SK-N-SH (cell line): ENCODE measurements around the gene NEURL2. TPM values are rescaled to one million over a fixed set of nuclear protein-coding genes. Genes with fewer than 3 reads are reported as not detected.
A peak's percentile ranks its signal among the peaks of the same experiment; 100 is the strongest.

Source experiments
- CTCF ChIA-PET: fragments of 300-600, 350-600 bp; formaldehyde crosslinking; extraction: SDS; loops from one replicate; lab custom pipeline; 2021; lab: Yijun Ruan, JAX
- POLR2A ChIA-PET: fragments of 350-600 bp; sonication (Branson Sonifier 250); formaldehyde crosslinking; extraction: SDS; loops from one replicate; lab custom pipeline; 2020; ENCODE audit warnings: antibody characterized with exemption, inconsistent platforms; lab: Yijun Ruan, JAX
- DNase-seq: peaks from one replicate; pipeline ENCODE4 v3.0.0; 2012
- H2AFZ ChIP-seq: fragments of 200-600 bp; sonication (generic); 2 replicates; pipeline ENCODE4 v1.8.1; 2016; ENCODE audit warnings: antibody characterized with exemption, mild to moderate bottlenecking, low read depth
- H3F3A ChIP-seq: fragments of 200-600 bp; sonication (generic); replicated peaks from 2 replicates; pipeline ENCODE3; 2016; ENCODE audit warnings: antibody characterized with exemption, mild to moderate bottlenecking; ENCODE audit not compliant: insufficient read depth
- H3K27ac ChIP-seq, 2 experiments: fragments of 200-500 bp in 1 of 2; fragments of 200-600 bp in 1 of 2; sonication (Bioruptor generic) in 1 of 2; sonication (generic), shearing (Covaris generic) in 1 of 2; 2 replicates each; pipeline versions ENCODE4 v1.5.1 to v1.6.1; 2014 to 2016; ENCODE audit warnings: low read depth in 2 of 2, inconsistent platforms in 1 of 2, low read length in 1 of 2, mild to moderate bottlenecking in 1 of 2, mixed read lengths in 1 of 2
- H3K27me3 ChIP-seq: fragments of 200-600 bp; sonication (generic), shearing (Covaris generic); 2 replicates; pipeline ENCODE4 v1.6.1; 2016; ENCODE audit warnings: mixed run types; ENCODE audit not compliant: insufficient read depth
- H3K36me3 ChIP-seq, 2 experiments: fragments of 200-500 bp in 1 of 2; fragments of 200-600 bp in 1 of 2; sonication (Bioruptor generic) in 1 of 2; sonication (generic) in 1 of 2; replicated peaks in 1 of 2; 2 replicates each; pipeline versions ENCODE3 to v1.5.1; 2014 to 2016; ENCODE audit warnings: low read length in 1 of 2, mild to moderate bottlenecking in 1 of 2; ENCODE audit not compliant: insufficient read depth in 2 of 2, control insufficient read depth in 1 of 2
- H3K4me1 ChIP-seq, 2 experiments: fragments of 200-500 bp in 1 of 2; fragments of 200-600 bp in 1 of 2; sonication (Bioruptor generic) in 1 of 2; sonication (generic), shearing (Covaris generic) in 1 of 2; 2 replicates each; pipeline versions ENCODE4 v1.5.1 to v1.6.1; 2014 to 2016; ENCODE audit warnings: low read depth in 1 of 2, low read length in 1 of 2, mixed run types in 1 of 2; ENCODE audit not compliant: insufficient read depth in 2 of 2, control insufficient read depth in 1 of 2
- H3K4me2 ChIP-seq: fragments of 200-600 bp; sonication (generic), shearing (Covaris generic); 2 replicates; pipeline ENCODE4 v1.6.1; 2017; ENCODE audit warnings: mixed run types
- H3K4me3 ChIP-seq, 2 experiments: fragments of 200-500 bp in 1 of 2; fragments of 200-600 bp in 1 of 2; sonication (Bioruptor generic) in 1 of 2; sonication (generic), shearing (Covaris generic) in 1 of 2; 2 replicates each; pipeline versions ENCODE4 v1.5.1 to v1.8.1; 2014 to 2016; ENCODE audit warnings: low read depth in 2 of 2, inconsistent platforms in 1 of 2, low read length in 1 of 2, mild to moderate bottlenecking in 1 of 2, mixed read lengths in 1 of 2, moderate library complexity in 1 of 2
- H3K79me2 ChIP-seq: fragments of 200-600 bp; sonication (generic); 2 replicates; pipeline ENCODE4 v1.8.1; 2017; ENCODE audit warnings: mild to moderate bottlenecking; ENCODE audit not compliant: insufficient read depth
- H3K9ac ChIP-seq: fragments of 200-600 bp; sonication (generic); 2 replicates; pipeline ENCODE4 v1.6.1; 2017; ENCODE audit warnings: mixed run types
- H3K9me2 ChIP-seq: fragments of 200-600 bp; sonication (generic); 2 replicates; pipeline ENCODE4 v1.6.1; 2017; ENCODE audit warnings: mixed run types
- H3K9me3 ChIP-seq: fragments of 200-600 bp; sonication (generic); 2 replicates; pipeline ENCODE4 v1.6.1; 2017; ENCODE audit warnings: mixed run types, mild to moderate bottlenecking, moderate library complexity
- H4K20me1 ChIP-seq: fragments of 200-600 bp; sonication (generic); 2 replicates; pipeline ENCODE4 v1.6.1; 2017; ENCODE audit warnings: mild to moderate bottlenecking, mixed run types; ENCODE audit not compliant: insufficient read depth
- ELF1 ChIP-seq: IDR thresholded peaks from 2 replicates; pipeline ENCODE4 v1.4.0; 2012
- MXI1 ChIP-seq: IDR thresholded peaks from 2 replicates; pipeline ENCODE4 v1.6.1; 2012; ENCODE audit warnings: mild to moderate bottlenecking, low read depth, low read length, improper control_type of control experiment
- POLR2AphosphoS5 ChIP-seq: IDR thresholded peaks from 2 replicates; pipeline ENCODE4 v1.6.1; 2012; ENCODE audit warnings: low read depth, low read length
- RAD21 ChIP-seq: IDR thresholded peaks from 2 replicates; pipeline ENCODE4 v1.6.1; 2012; ENCODE audit warnings: mild to moderate bottlenecking, low read length
- RFX5 ChIP-seq: IDR thresholded peaks from 2 replicates; pipeline ENCODE4 v1.6.1; 2012; ENCODE audit warnings: mild to moderate bottlenecking, improper control_type of control experiment, low read length
- RXRA ChIP-seq: IDR thresholded peaks from 2 replicates; pipeline ENCODE4 v1.4.0; 2012; ENCODE audit warnings: low read depth, mild to moderate bottlenecking, borderline replicate concordance
- SMC3 ChIP-seq: IDR thresholded peaks from 2 replicates; pipeline ENCODE4 v1.6.1; 2012; ENCODE audit warnings: low read depth, low read length, improper control_type of control experiment
- WGBS: methylation state at CpG from one replicate; pipeline ENCODE4 v1.1.6; 2017; ENCODE audit warnings: low lambda C conversion rate; 5-methylcytosine and 5-hydroxymethylcytosine counted together
- polyA plus RNA-seq, 3 experiments: library from polyadenylated mRNA; depleted of rRNA; stranded (reverse); fragments of >200 nt; gene quantifications; 2 replicates each; pipeline ENCODE4 v1.2.3, GENCODE V29; 2012
- TF ChIP-seq, protein P1 (sequence below): fragments of 200-600 bp; sonication (generic); IDR thresholded peaks from 2 replicates; pipeline ENCODE4 v1.6.1; 2017; ENCODE audit warnings: antibody characterized with exemption, mild to moderate bottlenecking, moderate library complexity

Gene NEURL2
- polyA plus RNA-seq, 1 of the 3 experiments (the other 2 are of a cell fraction): 3.5 TPM

DNA sequence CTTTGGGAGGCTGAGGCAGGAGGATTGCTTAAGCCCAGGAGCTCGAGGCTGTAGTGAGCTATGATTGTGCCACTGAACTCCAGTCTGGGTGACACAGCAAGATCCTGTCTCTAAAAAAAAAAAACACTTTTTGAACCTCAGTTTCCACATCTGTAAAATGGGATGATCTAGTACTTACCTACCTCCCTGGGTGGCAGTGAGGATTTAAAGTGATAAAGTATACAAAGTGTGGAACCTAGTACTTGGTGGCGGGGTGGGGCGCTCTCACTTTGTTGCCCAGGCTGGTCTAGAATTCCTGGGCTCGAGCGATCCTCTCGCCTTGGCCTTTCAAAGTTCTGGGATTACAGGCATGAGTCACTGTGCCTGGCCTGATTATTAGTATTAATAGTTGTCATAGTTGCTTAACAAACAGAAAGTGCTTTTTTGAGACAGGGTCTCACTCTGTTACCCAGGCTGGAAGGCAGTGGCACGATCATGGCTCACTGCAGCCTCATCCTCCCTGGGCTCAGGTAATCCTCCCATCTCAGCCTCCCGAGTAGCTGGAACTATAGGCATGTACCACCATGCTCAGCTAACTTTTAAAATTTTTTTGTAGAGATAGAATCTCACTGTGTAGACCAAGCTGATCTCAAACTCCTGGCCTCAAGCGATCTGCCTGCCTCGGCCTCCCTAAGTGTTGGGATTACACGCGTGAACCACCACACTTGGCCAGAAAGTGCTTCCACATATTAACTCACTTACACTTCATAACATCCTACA, 27.9 kb upstream of the NEURL2 start:
- TF ChIP-seq RFX5 (no peak), RAD21 (no peak)
- TF ChIP-seq, protein P1, sequence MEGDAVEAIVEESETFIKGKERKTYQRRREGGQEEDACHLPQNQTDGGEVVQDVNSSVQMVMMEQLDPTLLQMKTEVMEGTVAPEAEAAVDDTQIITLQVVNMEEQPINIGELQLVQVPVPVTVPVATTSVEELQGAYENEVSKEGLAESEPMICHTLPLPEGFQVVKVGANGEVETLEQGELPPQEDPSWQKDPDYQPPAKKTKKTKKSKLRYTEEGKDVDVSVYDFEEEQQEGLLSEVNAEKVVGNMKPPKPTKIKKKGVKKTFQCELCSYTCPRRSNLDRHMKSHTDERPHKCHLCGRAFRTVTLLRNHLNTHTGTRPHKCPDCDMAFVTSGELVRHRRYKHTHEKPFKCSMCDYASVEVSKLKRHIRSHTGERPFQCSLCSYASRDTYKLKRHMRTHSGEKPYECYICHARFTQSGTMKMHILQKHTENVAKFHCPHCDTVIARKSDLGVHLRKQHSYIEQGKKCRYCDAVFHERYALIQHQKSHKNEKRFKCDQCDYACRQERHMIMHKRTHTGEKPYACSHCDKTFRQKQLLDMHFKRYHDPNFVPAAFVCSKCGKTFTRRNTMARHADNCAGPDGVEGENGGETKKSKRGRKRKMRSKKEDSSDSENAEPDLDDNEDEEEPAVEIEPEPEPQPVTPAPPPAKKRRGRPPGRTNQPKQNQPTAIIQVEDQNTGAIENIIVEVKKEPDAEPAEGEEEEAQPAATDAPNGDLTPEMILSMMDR: no peak
- H3K9me2 ChIP-seq: no peaks in the 10 kb centered on the region
- H3K79me2 ChIP-seq: no peaks in the 10 kb centered on the region
- POLR2A ChIA-PET: interaction anchor here (0.9 to 3.3 kb wide), 4 partner anchors 8 to 15 kb away, joined by 3 to 34 read pairs (median 12); partner anchors contain the start of gene PCIF1
- H3K4me3 ChIP-seq: no peak overlapping the region
- peak overlapping the region; percentile 40 to 71; a peak in 2 of 4 replicates for H3K27ac ChIP-seq
- no peaks in the 10 kb centered on the region for H3K27me3 ChIP-seq
- WGBS: 86% methylated on average over 12 of the region's 12 CpGs
- peaks cover 0 to 12% of the 10 kb centered on the region in 2 experiments; a peak in 1 of 4 replicates for H3K4me1 ChIP-seq
- no peak overlapping the region for H3K9ac ChIP-seq
- H3K9me3 ChIP-seq: no peaks in the 10 kb centered on the region
- H2AFZ ChIP-seq: no peak overlapping the region
- H3F3A ChIP-seq: peaks cover 5% of the 10 kb centered on the region
- CTCF ChIA-PET: interaction anchor here (0.6 to 2.6 kb wide), 7 partner anchors 9 to 50 kb away, joined by 3 to 10 read pairs (median 3); partner anchors contain the start of genes CTSA and NEURL2
- peak overlapping the region; percentile 58 for H3K4me2 ChIP-seq
- DNase-seq: no peak
- H3K36me3 ChIP-seq: no peaks in the 10 kb centered on the region
- no peaks in the 10 kb centered on the region for H4K20me1 ChIP-seq

DNA sequence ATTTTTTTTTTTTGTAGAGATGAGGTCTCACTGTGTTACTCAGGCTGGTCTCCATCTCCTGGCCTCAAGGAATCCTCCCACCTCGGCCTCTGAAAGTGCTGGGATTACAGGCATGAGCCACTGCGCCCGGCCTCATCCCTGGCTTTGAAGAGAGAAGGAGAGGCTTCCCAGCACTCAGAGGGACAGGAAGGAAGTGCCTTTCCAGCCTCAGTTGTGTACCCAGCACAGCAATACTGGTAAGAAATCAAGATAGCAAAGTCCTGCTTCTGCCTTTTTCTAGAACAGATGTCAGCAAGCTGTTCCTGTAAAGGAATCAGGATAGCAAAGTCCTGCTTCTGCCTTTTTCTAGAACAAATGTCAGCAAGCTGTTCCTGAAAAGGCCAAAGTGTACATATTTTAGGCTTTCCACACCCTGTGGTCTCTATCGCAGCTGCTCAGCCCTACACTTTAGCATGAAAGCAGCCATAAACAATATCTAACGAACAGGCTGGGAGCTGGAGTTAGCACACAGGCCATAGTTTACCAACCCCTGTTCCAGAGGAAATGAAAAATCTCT, 27.3 kb upstream of the NEURL2 start:
- H3K9me2 ChIP-seq: no peaks in the 10 kb centered on the region
- no peak overlapping the region for H3K4me2 ChIP-seq
- no peak overlapping the region for H3K27ac ChIP-seq
- peaks cover 5% of the 10 kb centered on the region for H3F3A ChIP-seq
- no peak overlapping the region for H3K9ac ChIP-seq
- H3K79me2 ChIP-seq: no peaks in the 10 kb centered on the region
- DNase-seq: no peak
- peak overlapping the region; percentile 56; the same call in 1 of the 2 replicates for H2AFZ ChIP-seq
- ChIA-PET CTCF (interaction anchor here (0.8 to 2.6 kb wide), 3 partner anchors 15 to 51 kb away, joined by 3 to 8 read pairs (median 7); no protein-coding TSS in a partner anchor), POLR2A (interaction anchor here (3.3 kb wide), 2 partner anchors 12 to 16 kb away, joined by 19 to 34 read pairs; partner anchors contain the start of gene PCIF1)
- H3K36me3 ChIP-seq: no peaks in the 10 kb centered on the region
- 92% methylated on average over 5 of the region's 5 CpGs for WGBS
- H3K4me1 ChIP-seq: peaks cover 0 to 12% of the 10 kb centered on the region in 2 experiments; a peak in 1 of 4 replicates
- H4K20me1 ChIP-seq: no peaks in the 10 kb centered on the region
- no peaks in the 10 kb centered on the region for H3K27me3 ChIP-seq
- H3K4me3 ChIP-seq: no peak overlapping the region
- TF ChIP-seq ELF1: no peak
- TF ChIP-seq POLR2AphosphoS5: no peak
- no peak for TF ChIP-seq RFX5
- no peak for TF ChIP-seq MXI1
- no peak for TF ChIP-seq SMC3
- TF ChIP-seq RXRA: no peak
- H3K9me3 ChIP-seq: no peaks in the 10 kb centered on the region
